NB4 (cell line): ENCODE measurements around the gene STK40.

Source experiments
- MYC ChIP-seq: IDR thresholded peaks from 2 replicates; pipeline ENCODE4 v1.6.1; 2011; ENCODE audit warnings: low read depth, low read length
- POLR2A ChIP-seq: IDR thresholded peaks from 2 replicates; pipeline ENCODE4 v1.6.1; 2011; ENCODE audit warnings: mild to moderate bottlenecking; ENCODE audit not compliant: insufficient read length; ENCODE audit errors: extremely low read depth
- TF ChIP-seq, protein P1 (sequence below): IDR thresholded peaks from one replicate; pipeline ENCODE4 v1.5.1; 2012; ENCODE audit warnings: low read depth, low read length

- TF ChIP-seq, protein P1, sequence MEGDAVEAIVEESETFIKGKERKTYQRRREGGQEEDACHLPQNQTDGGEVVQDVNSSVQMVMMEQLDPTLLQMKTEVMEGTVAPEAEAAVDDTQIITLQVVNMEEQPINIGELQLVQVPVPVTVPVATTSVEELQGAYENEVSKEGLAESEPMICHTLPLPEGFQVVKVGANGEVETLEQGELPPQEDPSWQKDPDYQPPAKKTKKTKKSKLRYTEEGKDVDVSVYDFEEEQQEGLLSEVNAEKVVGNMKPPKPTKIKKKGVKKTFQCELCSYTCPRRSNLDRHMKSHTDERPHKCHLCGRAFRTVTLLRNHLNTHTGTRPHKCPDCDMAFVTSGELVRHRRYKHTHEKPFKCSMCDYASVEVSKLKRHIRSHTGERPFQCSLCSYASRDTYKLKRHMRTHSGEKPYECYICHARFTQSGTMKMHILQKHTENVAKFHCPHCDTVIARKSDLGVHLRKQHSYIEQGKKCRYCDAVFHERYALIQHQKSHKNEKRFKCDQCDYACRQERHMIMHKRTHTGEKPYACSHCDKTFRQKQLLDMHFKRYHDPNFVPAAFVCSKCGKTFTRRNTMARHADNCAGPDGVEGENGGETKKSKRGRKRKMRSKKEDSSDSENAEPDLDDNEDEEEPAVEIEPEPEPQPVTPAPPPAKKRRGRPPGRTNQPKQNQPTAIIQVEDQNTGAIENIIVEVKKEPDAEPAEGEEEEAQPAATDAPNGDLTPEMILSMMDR = no peak
- TF ChIP-seq POLR2A = no peak
- no peak for TF ChIP-seq MYC
Measured at GRCh38 chr1:36389261-36389660, 3.5 kb upstream of the STK40 start.
